A549 (cell line): ENCODE data around the gene EIF2B1. TPM values are rescaled to one million over a fixed set of nuclear protein-coding genes. Genes with fewer than 3 reads are reported as not detected.
A peak's percentile ranks its signal among the peaks of the same experiment; 100 is the strongest.

Experiments
- BHLHE40 ChIP-seq: IDR thresholded peaks from 2 replicates; pipeline ENCODE4 v1.6.1; 2012; ENCODE audit warnings: low read depth, low read length, inconsistent platforms
- CBX2 ChIP-seq: fragments of 200-600 bp; sonication (generic); IDR thresholded peaks from 2 replicates; pipeline ENCODE4 v1.6.1; 2016; ENCODE audit warnings: low read depth, mild to moderate bottlenecking, borderline replicate concordance
- EHF ChIP-seq: fragments of 250-450 bp; sonication (Bioruptor Pico); IDR thresholded peaks from 2 replicates; pipeline ENCODE4 v1.5.0; 2020; ENCODE audit warnings: mild to moderate bottlenecking
- ESRRA ChIP-seq: fragments of 150-350 bp; IDR thresholded peaks from 2 replicates; pipeline ENCODE4 v1.6.1; 2014; ENCODE audit warnings: mild to moderate bottlenecking, low read length, borderline replicate concordance
- FOSB ChIP-seq: fragments of 250-450 bp; sonication (Bioruptor Pico); IDR thresholded peaks from 2 replicates; pipeline ENCODE4 v1.5.0; 2020; ENCODE audit warnings: mild to moderate bottlenecking, moderate library complexity
- HDAC2 ChIP-seq: fragments of 200-600 bp; sonication (generic); IDR thresholded peaks from 2 replicates; pipeline ENCODE4 v1.6.1; 2016
- HEYL ChIP-seq: fragments of 250-450 bp; sonication (Bioruptor Pico); IDR thresholded peaks from 2 replicates; pipeline ENCODE4 v1.8.0; 2021; ENCODE audit warnings: mild to moderate bottlenecking, moderate library complexity
- HOXA7 ChIP-seq: fragments of 250-450 bp; sonication (Bioruptor Pico); IDR thresholded peaks from 2 replicates; pipeline ENCODE4 v1.5.0; 2020; ENCODE audit warnings: mild to moderate bottlenecking, moderate library complexity
- HOXB13 ChIP-seq: fragments of 250-450 bp; sonication (Bioruptor Pico); IDR thresholded peaks from 2 replicates; pipeline ENCODE4 v1.5.0; 2020; ENCODE audit warnings: low read depth, mild to moderate bottlenecking, moderate library complexity
- JUN ChIP-seq, 2 experiments: fragments of >200 bp; sonication (Bioruptor Twin); formaldehyde crosslinking; IDR thresholded peaks; 2 replicates in 1 of 2; 3 replicates in 1 of 2; pipeline ENCODE4 v1.6.1; 2016 to 2017
- KDM1A ChIP-seq: fragments of 200-600 bp; sonication (generic); IDR thresholded peaks from 2 replicates; pipeline ENCODE4 v1.6.1; 2016; ENCODE audit warnings: low read depth, mild to moderate bottlenecking
- KDM5A ChIP-seq: fragments of 200-600 bp; sonication (generic); IDR thresholded peaks from 2 replicates; pipeline ENCODE4 v1.6.1; 2016; ENCODE audit warnings: antibody characterized with exemption, mild to moderate bottlenecking
- MYC ChIP-seq: IDR thresholded peaks from 2 replicates; pipeline ENCODE4 v1.6.1; 2012; ENCODE audit warnings: mild to moderate bottlenecking, inconsistent platforms, low read length, improper control_type of control experiment, borderline replicate concordance
- NFE2L2 ChIP-seq: fragments of 150-350 bp; conservative IDR thresholded peaks from 2 replicates; pipeline ENCODE4 v1.6.1; 2014; ENCODE audit warnings: low read length
- NR3C1 ChIP-seq: fragments of >200 bp; sonication (Bioruptor Twin); formaldehyde crosslinking; IDR thresholded peaks from 3 replicates; pipeline ENCODE4 v1.6.1; 2017
- PHF8 ChIP-seq: fragments of 200-600 bp; sonication (generic); IDR thresholded peaks from 2 replicates; pipeline ENCODE4 v1.6.1; 2016; ENCODE audit warnings: low read depth, mild to moderate bottlenecking, antibody characterized with exemption, moderate library complexity, borderline replicate concordance
- POLR2A ChIP-seq: IDR thresholded peaks from 2 replicates; pipeline ENCODE4 v1.6.1; 2012; ENCODE audit warnings: mild to moderate bottlenecking, low read length
- POLR2AphosphoS2 ChIP-seq: conservative IDR thresholded peaks from 2 replicates; pipeline ENCODE4 v1.6.1; 2012; ENCODE audit warnings: low read length, improper control_type of control experiment, inconsistent platforms
- RNF2 ChIP-seq: fragments of 200-600 bp; sonication (generic); IDR thresholded peaks from 2 replicates; pipeline ENCODE4 v1.6.1; 2016; ENCODE audit warnings: low read depth, mild to moderate bottlenecking, antibody characterized with exemption, moderate library complexity, borderline replicate concordance
- SREBF2 ChIP-seq: fragments of 450-650 bp; IDR thresholded peaks from 2 replicates; pipeline ENCODE4 v1.6.1; 2014; ENCODE audit warnings: mild to moderate bottlenecking, moderate library complexity
- ZFP36 ChIP-seq: fragments of 450-650 bp; IDR thresholded peaks from 2 replicates; pipeline ENCODE4 v1.6.1; 2014; ENCODE audit warnings: borderline replicate concordance; ENCODE audit not compliant: partially characterized antibody
- ZNF302 ChIP-seq: fragments of 250-450 bp; sonication (Bioruptor Pico); IDR thresholded peaks from 2 replicates; pipeline ENCODE4 v1.9.0; 2021; ENCODE audit warnings: inconsistent platforms, mild to moderate bottlenecking, moderate library complexity
- ZSCAN20 ChIP-seq: fragments of 250-450 bp; sonication (Bioruptor Pico); IDR thresholded peaks from 2 replicates; pipeline ENCODE4 v1.8.0; 2022; ENCODE audit warnings: mild to moderate bottlenecking, moderate library complexity
- polyA plus RNA-seq, 4 experiments: library from polyadenylated mRNA; depleted of rRNA in 3 of 4; stranded (reverse); fragments of >200 nt; fragmentation: RNase III in 1 of 4; extraction: RNeasy Plus Mini Kit Qiagen cat#74134 plus additional on column Dnase treatment in 1 of 4; gene quantifications; 2 replicates in 3 of 4; 3 replicates in 1 of 4; pipeline ENCODE4 v1.2.3, GENCODE V29; 2011 to 2017
- TF ChIP-seq, protein P1 (sequence below): fragments of 250-450 bp; sonication (Bioruptor Pico); IDR thresholded peaks from 2 replicates; pipeline ENCODE4 v1.5.0; 2021; ENCODE audit warnings: mild to moderate bottlenecking, moderate library complexity, borderline replicate concordance
- TF ChIP-seq, protein P2 (sequence below): fragments of 450-650 bp; IDR thresholded peaks from 2 replicates; pipeline ENCODE4 v1.6.1; 2014; ENCODE audit warnings: antibody characterized with exemption
- TF ChIP-seq, protein P3 (sequence below): IDR thresholded peaks from 2 replicates; pipeline ENCODE4 v1.6.1; 2012
- TF ChIP-seq, protein P4 (sequence below): fragments of 200-600 bp; sonication (generic); IDR thresholded peaks from 2 replicates; pipeline ENCODE4 v1.6.1; 2016; ENCODE audit warnings: antibody characterized with exemption, mild to moderate bottlenecking, moderate library complexity
- TF ChIP-seq, protein P5 (sequence below): fragments of 250-450 bp; sonication (Bioruptor Pico); IDR thresholded peaks from 2 replicates; pipeline ENCODE4 v1.5.0; 2020; ENCODE audit warnings: low read depth, mild to moderate bottlenecking, moderate library complexity
- TF ChIP-seq, protein P6 (sequence below): fragments of >200 bp; sonication (Bioruptor Twin); formaldehyde crosslinking; IDR thresholded peaks from 3 replicates; pipeline ENCODE4 v1.6.1; 2016
- TF ChIP-seq, protein P7 (sequence below): fragments of 150-350 bp; IDR thresholded peaks from 2 replicates; pipeline ENCODE4 v1.6.1; 2014; ENCODE audit warnings: low read depth, mild to moderate bottlenecking, low read length

The EIF2B1 gene
- polyA plus RNA-seq, 2 of the 4 experiments (the other 2 are of a cell fraction): 35.7 to 55.1 TPM

DNA sequence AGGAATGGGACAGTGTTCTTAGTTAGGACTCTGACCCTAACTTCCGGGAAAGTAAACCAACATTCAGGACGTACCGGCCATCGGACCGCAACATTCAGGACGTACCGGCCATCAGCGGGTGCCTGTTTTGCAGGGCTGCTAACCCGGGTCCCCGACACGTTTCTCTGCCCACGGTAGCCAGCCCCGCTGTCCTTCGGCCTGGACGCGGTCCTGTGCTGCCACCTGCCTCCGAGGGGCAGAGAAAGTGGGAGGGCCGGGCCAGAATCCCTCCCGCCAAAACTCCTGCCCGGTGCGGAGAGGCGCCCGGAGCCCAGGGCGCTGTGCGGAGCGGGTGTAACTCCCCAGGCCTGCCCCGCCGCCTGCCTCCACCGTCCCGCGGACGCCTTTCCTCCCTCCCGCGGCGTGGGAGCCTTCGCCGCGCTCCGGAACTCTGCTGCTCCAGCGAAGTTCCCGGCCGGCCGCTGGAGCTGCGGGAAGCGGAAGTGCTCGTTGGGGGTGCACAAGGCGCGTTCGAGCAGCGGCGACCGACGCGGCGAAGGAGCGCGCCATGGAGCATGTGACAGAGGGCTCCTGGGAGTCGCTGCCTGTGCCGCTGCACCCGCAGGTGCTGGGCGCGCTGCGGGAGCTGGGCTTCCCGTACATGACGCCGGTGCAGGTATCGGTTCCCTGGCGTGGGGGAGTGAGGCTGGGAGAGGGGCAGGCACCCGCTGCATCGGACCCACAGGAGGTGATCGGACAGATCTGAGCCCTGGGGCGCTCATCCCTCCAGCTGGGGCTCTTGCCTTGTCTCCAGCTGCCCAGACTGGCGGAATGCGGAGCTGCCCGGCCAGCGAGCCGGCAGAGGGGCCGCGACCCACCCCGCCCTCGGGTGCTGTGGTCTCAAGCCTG is 31.6 kb downstream of the EIF2B1 start, which contains the start of gene DDX55 (continued):
- TF ChIP-seq PHF8 (peak; percentile 59; the same call in 1 of the 2 replicates), POLR2AphosphoS2 (no peak), KDM1A (peak; percentile 21; the same call in 1 of the 2 replicates), CBX2 (no peak), ESRRA (no peak), HEYL (no peak), HDAC2 (0 out of 2 replicates have a peak, but pooled peaks have one; percentile 25), JUN (IDR thresholded peaks at IDR 0.05) (peak; percentile 84 to 91), HOXB13 (peak; percentile 72; the same call in 1 of the 2 replicates), NFE2L2 (no peak), KDM5A (peak; percentile 100), EHF (CRISPR knock-in tag) (peak; percentile 87; the same call in 1 of the 2 replicates), POLR2A (peak; percentile 96), MYC (peak; percentile 88), ZNF302 (CRISPR knock-in tag) (no peak), ZFP36 (peak; percentile 1), NR3C1 (no peak), BHLHE40 (no peak), ZSCAN20 (CRISPR knock-in tag) (no peak), FOSB (CRISPR knock-in tag) (no peak), SREBF2 (0 out of 2 replicates have a peak, but pooled peaks have one; percentile 5), HOXA7 (no peak), RNF2 (no peak)
- TF ChIP-seq, protein P1, sequence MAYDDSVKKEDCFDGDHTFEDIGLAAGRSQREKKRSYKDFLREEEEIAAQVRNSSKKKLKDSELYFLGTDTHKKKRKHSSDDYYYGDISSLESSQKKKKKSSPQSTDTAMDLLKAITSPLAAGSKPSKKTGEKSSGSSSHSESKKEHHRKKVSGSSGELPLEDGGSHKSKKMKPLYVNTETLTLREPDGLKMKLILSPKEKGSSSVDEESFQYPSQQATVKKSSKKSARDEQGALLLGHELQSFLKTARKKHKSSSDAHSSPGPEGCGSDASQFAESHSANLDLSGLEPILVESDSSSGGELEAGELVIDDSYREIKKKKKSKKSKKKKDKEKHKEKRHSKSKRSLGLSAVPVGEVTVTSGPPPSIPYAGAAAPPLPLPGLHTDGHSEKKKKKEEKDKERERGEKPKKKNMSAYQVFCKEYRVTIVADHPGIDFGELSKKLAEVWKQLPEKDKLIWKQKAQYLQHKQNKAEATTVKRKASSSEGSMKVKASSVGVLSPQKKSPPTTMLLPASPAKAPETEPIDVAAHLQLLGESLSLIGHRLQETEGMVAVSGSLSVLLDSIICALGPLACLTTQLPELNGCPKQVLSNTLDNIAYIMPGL (CRISPR knock-in tag): peak; percentile 94
- TF ChIP-seq, protein P2, sequence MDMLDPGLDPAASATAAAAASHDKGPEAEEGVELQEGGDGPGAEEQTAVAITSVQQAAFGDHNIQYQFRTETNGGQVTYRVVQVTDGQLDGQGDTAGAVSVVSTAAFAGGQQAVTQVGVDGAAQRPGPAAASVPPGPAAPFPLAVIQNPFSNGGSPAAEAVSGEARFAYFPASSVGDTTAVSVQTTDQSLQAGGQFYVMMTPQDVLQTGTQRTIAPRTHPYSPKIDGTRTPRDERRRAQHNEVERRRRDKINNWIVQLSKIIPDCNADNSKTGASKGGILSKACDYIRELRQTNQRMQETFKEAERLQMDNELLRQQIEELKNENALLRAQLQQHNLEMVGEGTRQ: peak; percentile 71
- TF ChIP-seq, protein P3, sequence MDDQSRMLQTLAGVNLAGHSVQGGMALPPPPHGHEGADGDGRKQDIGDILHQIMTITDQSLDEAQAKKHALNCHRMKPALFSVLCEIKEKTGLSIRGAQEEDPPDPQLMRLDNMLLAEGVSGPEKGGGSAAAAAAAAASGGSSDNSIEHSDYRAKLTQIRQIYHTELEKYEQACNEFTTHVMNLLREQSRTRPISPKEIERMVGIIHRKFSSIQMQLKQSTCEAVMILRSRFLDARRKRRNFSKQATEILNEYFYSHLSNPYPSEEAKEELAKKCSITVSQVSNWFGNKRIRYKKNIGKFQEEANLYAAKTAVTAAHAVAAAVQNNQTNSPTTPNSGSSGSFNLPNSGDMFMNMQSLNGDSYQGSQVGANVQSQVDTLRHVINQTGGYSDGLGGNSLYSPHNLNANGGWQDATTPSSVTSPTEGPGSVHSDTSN: no peak
- TF ChIP-seq, protein P4, sequence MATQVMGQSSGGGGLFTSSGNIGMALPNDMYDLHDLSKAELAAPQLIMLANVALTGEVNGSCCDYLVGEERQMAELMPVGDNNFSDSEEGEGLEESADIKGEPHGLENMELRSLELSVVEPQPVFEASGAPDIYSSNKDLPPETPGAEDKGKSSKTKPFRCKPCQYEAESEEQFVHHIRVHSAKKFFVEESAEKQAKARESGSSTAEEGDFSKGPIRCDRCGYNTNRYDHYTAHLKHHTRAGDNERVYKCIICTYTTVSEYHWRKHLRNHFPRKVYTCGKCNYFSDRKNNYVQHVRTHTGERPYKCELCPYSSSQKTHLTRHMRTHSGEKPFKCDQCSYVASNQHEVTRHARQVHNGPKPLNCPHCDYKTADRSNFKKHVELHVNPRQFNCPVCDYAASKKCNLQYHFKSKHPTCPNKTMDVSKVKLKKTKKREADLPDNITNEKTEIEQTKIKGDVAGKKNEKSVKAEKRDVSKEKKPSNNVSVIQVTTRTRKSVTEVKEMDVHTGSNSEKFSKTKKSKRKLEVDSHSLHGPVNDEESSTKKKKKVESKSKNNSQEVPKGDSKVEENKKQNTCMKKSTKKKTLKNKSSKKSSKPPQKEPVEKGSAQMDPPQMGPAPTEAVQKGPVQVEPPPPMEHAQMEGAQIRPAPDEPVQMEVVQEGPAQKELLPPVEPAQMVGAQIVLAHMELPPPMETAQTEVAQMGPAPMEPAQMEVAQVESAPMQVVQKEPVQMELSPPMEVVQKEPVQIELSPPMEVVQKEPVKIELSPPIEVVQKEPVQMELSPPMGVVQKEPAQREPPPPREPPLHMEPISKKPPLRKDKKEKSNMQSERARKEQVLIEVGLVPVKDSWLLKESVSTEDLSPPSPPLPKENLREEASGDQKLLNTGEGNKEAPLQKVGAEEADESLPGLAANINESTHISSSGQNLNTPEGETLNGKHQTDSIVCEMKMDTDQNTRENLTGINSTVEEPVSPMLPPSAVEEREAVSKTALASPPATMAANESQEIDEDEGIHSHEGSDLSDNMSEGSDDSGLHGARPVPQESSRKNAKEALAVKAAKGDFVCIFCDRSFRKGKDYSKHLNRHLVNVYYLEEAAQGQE: peak; percentile 37; the same call in 1 of the 2 replicates
- TF ChIP-seq, protein P5, sequence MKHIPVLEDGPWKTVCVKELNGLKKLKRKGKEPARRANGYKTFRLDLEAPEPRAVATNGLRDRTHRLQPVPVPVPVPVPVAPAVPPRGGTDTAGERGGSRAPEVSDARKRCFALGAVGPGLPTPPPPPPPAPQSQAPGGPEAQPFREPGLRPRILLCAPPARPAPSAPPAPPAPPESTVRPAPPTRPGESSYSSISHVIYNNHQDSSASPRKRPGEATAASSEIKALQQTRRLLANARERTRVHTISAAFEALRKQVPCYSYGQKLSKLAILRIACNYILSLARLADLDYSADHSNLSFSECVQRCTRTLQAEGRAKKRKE (CRISPR knock-in tag): peak; percentile 83; the same call in 1 of the 2 replicates
- TF ChIP-seq, protein P6, sequence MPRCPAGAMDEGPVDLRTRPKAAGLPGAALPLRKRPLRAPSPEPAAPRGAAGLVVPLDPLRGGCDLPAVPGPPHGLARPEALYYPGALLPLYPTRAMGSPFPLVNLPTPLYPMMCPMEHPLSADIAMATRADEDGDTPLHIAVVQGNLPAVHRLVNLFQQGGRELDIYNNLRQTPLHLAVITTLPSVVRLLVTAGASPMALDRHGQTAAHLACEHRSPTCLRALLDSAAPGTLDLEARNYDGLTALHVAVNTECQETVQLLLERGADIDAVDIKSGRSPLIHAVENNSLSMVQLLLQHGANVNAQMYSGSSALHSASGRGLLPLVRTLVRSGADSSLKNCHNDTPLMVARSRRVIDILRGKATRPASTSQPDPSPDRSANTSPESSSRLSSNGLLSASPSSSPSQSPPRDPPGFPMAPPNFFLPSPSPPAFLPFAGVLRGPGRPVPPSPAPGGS: peak; percentile 83; the same call in 2 of the 3 replicates
- TF ChIP-seq, protein P7, sequence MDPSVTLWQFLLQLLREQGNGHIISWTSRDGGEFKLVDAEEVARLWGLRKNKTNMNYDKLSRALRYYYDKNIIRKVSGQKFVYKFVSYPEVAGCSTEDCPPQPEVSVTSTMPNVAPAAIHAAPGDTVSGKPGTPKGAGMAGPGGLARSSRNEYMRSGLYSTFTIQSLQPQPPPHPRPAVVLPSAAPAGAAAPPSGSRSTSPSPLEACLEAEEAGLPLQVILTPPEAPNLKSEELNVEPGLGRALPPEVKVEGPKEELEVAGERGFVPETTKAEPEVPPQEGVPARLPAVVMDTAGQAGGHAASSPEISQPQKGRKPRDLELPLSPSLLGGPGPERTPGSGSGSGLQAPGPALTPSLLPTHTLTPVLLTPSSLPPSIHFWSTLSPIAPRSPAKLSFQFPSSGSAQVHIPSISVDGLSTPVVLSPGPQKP: no peak
